Measurements from ENCODE around the gene FOXD3.

Gene FOXD3

GRCh38 chr1:63318201-63318979 is 4.0 kb upstream of the FOXD3 start:
- Histone ChIP-seq H3K27me3 (replicated peaks) (peaks cover 83% of the 10 kb centered on the region), H3K4me3 (ENCODE audit: low read depth, low read length) (no peak overlapping the region), H3K36me3 (replicated peaks) (no peaks in the 10 kb centered on the region), H3K27ac (no peak overlapping the region)
- TF ChIP-seq CTCF (IDR thresholded peaks at IDR 0.05; ENCODE audit: low read depth, low read length, missing control alignments): no peak
- in situ Hi-C loops (cut with HindIII; ENCODE audit: low pct_ligation_motif_present, low sequenced_read_pairs): no loop called here
- DNase-seq: no peak

- in situ Hi-C loops (cut with HindIII; ENCODE audit: low pct_ligation_motif_present, low sequenced_read_pairs): no loop called here
- DNase-seq: no peak
- no peak overlapping the region for H3K4me3 ChIP-seq (ENCODE audit: low read depth, low read length)
These were observed 3.0 kb upstream of the FOXD3 start for GRCh38 chr1:63319046-63320021.

GRCh38 chr1:63320022-63320721 is 2.2 kb upstream of the FOXD3 start:
- H3K27me3 ChIP-seq (replicated peaks): peaks cover 95% of the 10 kb centered on the region
- H3K27ac ChIP-seq: no peak overlapping the region
- in situ Hi-C loops (cut with HindIII; ENCODE audit: low pct_ligation_motif_present, low sequenced_read_pairs): no loop called here
- no peak for TF ChIP-seq CTCF (IDR thresholded peaks at IDR 0.05; ENCODE audit: low read depth, low read length, missing control alignments)
- no peak for DNase-seq
- no peak overlapping the region for H3K4me3 ChIP-seq (ENCODE audit: low read depth, low read length)
- no peaks in the 10 kb centered on the region for H3K36me3 ChIP-seq (replicated peaks)

More at GRCh38 chr1:63319046-63320021, 3.0 kb upstream of the FOXD3 start:
- no peak for TF ChIP-seq CTCF (IDR thresholded peaks at IDR 0.05; ENCODE audit: low read depth, low read length, missing control alignments)
- Histone ChIP-seq H3K27ac (no peak overlapping the region), H3K27me3 (replicated peaks) (peaks cover 91% of the 10 kb centered on the region), H3K36me3 (replicated peaks) (no peaks in the 10 kb centered on the region)

GRCh38 chr1:63321066-63321784 is 1.1 kb upstream of the FOXD3 start:
- no peak for DNase-seq
- TF ChIP-seq CTCF (IDR thresholded peaks at IDR 0.05; ENCODE audit: low read depth, low read length, missing control alignments): no peak
- Histone ChIP-seq H3K27ac (no peak overlapping the region), H3K4me3 (ENCODE audit: low read depth, low read length) (no peak overlapping the region), H3K36me3 (replicated peaks) (no peaks in the 10 kb centered on the region), H3K27me3 (replicated peaks) (peaks cover 93% of the 10 kb centered on the region)
- in situ Hi-C loops (cut with HindIII; ENCODE audit: low pct_ligation_motif_present, low sequenced_read_pairs): no loop called here

- no peak for TF ChIP-seq CTCF (IDR thresholded peaks at IDR 0.05; ENCODE audit: low read depth, low read length, missing control alignments)
- Histone ChIP-seq H3K36me3 (replicated peaks) (no peaks in the 10 kb centered on the region), H3K27me3 (replicated peaks) (peaks cover 87% of the 10 kb centered on the region), H3K27ac (no peak overlapping the region), H3K4me3 (ENCODE audit: low read depth, low read length) (peak overlapping the region; percentile 47)
- no peak for DNase-seq
- in situ Hi-C loops (cut with HindIII; ENCODE audit: low pct_ligation_motif_present, low sequenced_read_pairs): no loop called here
These were observed 618 bp upstream of the FOXD3 start for GRCh38 chr1:63321785-63322113.
